Neural progenitor cell (in vitro differentiated cells): ENCODE data around the gene SELENOH.

Source experiments
- EZH2 ChIP-seq: fragments of 200-600 bp; sonication (generic); IDR thresholded peaks from 2 replicates; pipeline ENCODE4 v1.6.1; 2017; ENCODE audit warnings: antibody characterized with exemption, mild to moderate bottlenecking, moderate library complexity
- EZH2phosphoT487 ChIP-seq: fragments of 200-600 bp; sonication (generic); IDR thresholded peaks from 2 replicates; pipeline ENCODE4 v1.6.1; 2017; ENCODE audit warnings: antibody characterized with exemption
- TF ChIP-seq, protein P1 (sequence below): fragments of 200-600 bp; sonication (generic); IDR thresholded peaks from 2 replicates; pipeline ENCODE4 v1.5.1; 2017; ENCODE audit warnings: antibody characterized with exemption, mild to moderate bottlenecking

DNA sequence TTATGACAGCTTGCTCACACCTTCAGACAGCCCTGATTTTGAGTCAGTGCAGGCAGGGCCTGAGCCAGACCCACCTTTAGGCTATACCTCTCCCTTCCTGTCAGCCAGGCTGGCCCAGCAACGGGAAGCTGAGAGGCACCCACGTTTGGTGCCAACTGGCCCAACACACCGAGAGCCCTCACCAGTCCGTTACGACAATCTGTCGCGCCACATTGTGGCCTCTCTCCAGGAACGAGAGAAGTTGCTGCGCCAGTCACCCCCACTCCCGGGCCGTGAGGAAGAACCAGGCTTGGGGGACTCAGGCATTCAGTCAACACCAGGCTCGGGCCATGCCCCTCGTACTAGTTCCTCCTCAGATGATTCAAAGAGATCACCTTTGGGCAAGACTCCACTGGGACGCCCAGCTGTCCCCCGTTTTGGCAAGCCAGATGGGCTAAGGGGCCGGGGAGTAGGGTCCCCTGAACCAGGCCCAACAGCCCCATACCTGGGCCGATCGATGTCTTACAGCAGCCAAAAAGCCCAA is 42.4 kb upstream of the SELENOH start:
- TF ChIP-seq, protein P1, sequence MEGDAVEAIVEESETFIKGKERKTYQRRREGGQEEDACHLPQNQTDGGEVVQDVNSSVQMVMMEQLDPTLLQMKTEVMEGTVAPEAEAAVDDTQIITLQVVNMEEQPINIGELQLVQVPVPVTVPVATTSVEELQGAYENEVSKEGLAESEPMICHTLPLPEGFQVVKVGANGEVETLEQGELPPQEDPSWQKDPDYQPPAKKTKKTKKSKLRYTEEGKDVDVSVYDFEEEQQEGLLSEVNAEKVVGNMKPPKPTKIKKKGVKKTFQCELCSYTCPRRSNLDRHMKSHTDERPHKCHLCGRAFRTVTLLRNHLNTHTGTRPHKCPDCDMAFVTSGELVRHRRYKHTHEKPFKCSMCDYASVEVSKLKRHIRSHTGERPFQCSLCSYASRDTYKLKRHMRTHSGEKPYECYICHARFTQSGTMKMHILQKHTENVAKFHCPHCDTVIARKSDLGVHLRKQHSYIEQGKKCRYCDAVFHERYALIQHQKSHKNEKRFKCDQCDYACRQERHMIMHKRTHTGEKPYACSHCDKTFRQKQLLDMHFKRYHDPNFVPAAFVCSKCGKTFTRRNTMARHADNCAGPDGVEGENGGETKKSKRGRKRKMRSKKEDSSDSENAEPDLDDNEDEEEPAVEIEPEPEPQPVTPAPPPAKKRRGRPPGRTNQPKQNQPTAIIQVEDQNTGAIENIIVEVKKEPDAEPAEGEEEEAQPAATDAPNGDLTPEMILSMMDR = no peak
- TF ChIP-seq EZH2 (no peak), EZH2phosphoT487 (no peak)
